Osteocyte (in vitro differentiated cells): Measurements from ENCODE around the gene ALPI. TPM values are rescaled to one million over a fixed set of nuclear protein-coding genes. Genes with fewer than 3 reads are reported as not detected.

Experiments used
- DNase-seq: peaks from one replicate; pipeline ENCODE4 v3.0.0; 2021; ENCODE audit warnings: mixed read lengths; ENCODE audit not compliant: unreplicated experiment; ENCODE audit errors: extremely low spot score
- H3K27ac Mint-ChIP-seq: one replicate; pipeline ENCODE4 v1.8.0; 2021; ENCODE audit warnings: mild to moderate bottlenecking, mixed read lengths; ENCODE audit not compliant: unreplicated experiment
- H3K27me3 Mint-ChIP-seq: one replicate; pipeline ENCODE4 v1.8.0; 2021; ENCODE audit warnings: mixed read lengths; ENCODE audit not compliant: unreplicated experiment
- H3K36me3 Mint-ChIP-seq: one replicate; pipeline ENCODE4 v1.8.0; 2021; ENCODE audit warnings: mixed read lengths; ENCODE audit not compliant: unreplicated experiment
- H3K4me1 Mint-ChIP-seq: one replicate; pipeline ENCODE4 v1.8.0; 2021; ENCODE audit warnings: mixed read lengths; ENCODE audit not compliant: unreplicated experiment
- H3K4me3 Mint-ChIP-seq: one replicate; pipeline ENCODE4 v1.8.0; 2021; ENCODE audit warnings: mild to moderate bottlenecking, moderate library complexity, mixed read lengths; ENCODE audit not compliant: unreplicated experiment
- H3K9me3 Mint-ChIP-seq: one replicate; pipeline ENCODE4 v1.8.0; 2021; ENCODE audit warnings: mixed read lengths; ENCODE audit not compliant: unreplicated experiment
- total RNA-seq: library from RNA; stranded (reverse); gene quantifications from 2 replicates; pipeline ENCODE4 v1.2.1, GENCODE V29; 2021
- TF ChIP-seq, protein P1 (sequence below): fragments of 200-600 bp; sonication (generic); IDR thresholded peaks from 2 replicates; pipeline ENCODE4 v1.5.0; 2021; ENCODE audit warnings: antibody characterized with exemption, mild to moderate bottlenecking, moderate library complexity

ALPI gene
- total RNA-seq, 1 donor from 2014 or later, result not detected

- H3K27me3 Mint-ChIP-seq, result peaks cover 43% of the 10 kb centered on the region
Measured at GRCh38 chr2:232466221-232466620, 10.3 kb downstream of the ALPI start.

DNA sequence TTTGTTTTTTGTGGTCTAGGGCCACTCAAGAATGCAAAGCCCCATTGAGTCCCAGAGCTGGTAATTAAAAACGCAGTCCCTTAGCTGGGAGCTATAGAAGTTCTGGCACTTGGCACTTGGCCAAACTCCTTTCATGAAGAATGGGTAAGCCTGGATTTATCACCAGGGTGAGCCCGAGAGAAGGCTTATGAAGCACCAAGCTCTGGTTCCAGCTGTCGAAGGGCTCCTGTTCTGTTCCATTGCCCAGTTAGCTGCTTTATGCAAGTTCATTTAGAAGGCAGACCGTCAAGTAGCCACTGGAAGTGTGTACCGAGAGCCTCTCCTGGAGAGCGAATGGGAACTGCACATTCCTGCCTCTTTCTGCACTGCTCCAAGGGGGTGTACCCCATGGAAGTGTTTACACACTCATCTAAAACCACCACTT, 17.5 kb downstream of the ALPI start:
- Mint-ChIP-seq H3K4me1 (no peaks in the 10 kb centered on the region), H3K36me3 (peaks cover 6% of the 10 kb centered on the region)
- no peak for DNase-seq

More at GRCh38 chr2:232466221-232466620, 10.3 kb downstream of the ALPI start:
- H3K4me1 Mint-ChIP-seq, result peaks cover 14% of the 10 kb centered on the region
- no peak for DNase-seq
- TF ChIP-seq, protein P1, sequence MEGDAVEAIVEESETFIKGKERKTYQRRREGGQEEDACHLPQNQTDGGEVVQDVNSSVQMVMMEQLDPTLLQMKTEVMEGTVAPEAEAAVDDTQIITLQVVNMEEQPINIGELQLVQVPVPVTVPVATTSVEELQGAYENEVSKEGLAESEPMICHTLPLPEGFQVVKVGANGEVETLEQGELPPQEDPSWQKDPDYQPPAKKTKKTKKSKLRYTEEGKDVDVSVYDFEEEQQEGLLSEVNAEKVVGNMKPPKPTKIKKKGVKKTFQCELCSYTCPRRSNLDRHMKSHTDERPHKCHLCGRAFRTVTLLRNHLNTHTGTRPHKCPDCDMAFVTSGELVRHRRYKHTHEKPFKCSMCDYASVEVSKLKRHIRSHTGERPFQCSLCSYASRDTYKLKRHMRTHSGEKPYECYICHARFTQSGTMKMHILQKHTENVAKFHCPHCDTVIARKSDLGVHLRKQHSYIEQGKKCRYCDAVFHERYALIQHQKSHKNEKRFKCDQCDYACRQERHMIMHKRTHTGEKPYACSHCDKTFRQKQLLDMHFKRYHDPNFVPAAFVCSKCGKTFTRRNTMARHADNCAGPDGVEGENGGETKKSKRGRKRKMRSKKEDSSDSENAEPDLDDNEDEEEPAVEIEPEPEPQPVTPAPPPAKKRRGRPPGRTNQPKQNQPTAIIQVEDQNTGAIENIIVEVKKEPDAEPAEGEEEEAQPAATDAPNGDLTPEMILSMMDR, result no peak
- H3K27ac Mint-ChIP-seq, result no peak overlapping the region
- no peak overlapping the region for H3K4me3 Mint-ChIP-seq
- H3K9me3 Mint-ChIP-seq, result no peaks in the 10 kb centered on the region
- H3K36me3 Mint-ChIP-seq, result no peaks in the 10 kb centered on the region

DNA sequence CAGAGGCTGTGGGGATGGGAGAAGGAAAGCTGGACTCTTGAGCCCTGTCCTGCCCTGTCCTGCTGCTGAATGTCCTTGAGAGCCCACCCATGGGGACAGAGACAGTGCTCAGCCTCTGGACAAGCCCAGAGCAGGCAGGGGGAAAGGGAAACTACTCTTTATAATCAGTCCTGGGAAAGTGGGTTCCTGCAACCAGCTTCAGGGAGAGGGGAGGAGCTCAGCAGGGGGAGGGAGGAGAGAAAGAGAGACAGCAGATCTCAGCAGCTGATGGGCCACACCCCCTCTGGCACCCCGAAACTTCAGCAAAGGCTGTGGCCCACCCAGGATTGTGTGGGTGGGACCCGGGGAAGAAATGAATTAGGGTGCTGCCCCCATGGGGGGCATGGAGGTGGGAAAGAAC, 20.1 kb downstream of the ALPI start:
- TF ChIP-seq, protein P1, result no peak

More for the DNA sequence above, 17.5 kb downstream of the ALPI start:
- Mint-ChIP-seq H3K27me3 (peaks cover 63% of the 10 kb centered on the region), H3K4me3 (no peak overlapping the region), H3K27ac (no peak overlapping the region), H3K9me3 (peaks cover 16% of the 10 kb centered on the region)
- TF ChIP-seq, protein P1, result no peak

DNA sequence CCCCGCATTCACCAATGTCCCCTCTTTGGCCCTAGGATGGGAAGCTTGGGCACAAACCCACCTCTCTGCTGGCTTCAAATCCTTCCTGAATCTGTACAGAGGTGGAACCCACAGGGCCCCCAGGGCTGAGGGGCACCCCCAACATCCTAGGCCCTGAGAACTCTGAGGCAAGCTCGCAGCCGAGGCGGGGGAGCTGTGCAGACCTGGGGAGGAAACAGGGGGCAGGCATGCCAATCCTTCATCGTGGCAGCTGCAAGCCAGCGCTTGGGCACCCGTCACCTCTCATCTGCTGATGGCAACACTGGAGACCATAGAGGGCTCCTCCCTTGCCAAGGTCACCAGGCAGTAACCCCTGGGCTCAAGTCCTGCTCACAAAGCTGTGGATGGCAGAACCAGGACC, 20.8 kb downstream of the ALPI start:
- Mint-ChIP-seq H3K4me3 (no peak overlapping the region), H3K4me1 (no peaks in the 10 kb centered on the region), H3K27me3 (peaks cover 42% of the 10 kb centered on the region), H3K36me3 (peaks cover 6% of the 10 kb centered on the region), H3K27ac (no peak overlapping the region), H3K9me3 (peaks cover 13% of the 10 kb centered on the region)
- TF ChIP-seq, protein P1, result no peak
- DNase-seq, result no peak

More for the DNA sequence above, 20.1 kb downstream of the ALPI start:
- Mint-ChIP-seq H3K4me1 (no peaks in the 10 kb centered on the region), H3K9me3 (peaks cover 16% of the 10 kb centered on the region), H3K4me3 (no peak overlapping the region), H3K27me3 (peaks cover 48% of the 10 kb centered on the region), H3K36me3 (peaks cover 6% of the 10 kb centered on the region), H3K27ac (no peak overlapping the region)
- no peak for DNase-seq

- Mint-ChIP-seq H3K4me3 (no peak overlapping the region), H3K4me1 (no peaks in the 10 kb centered on the region), H3K27me3 (peaks cover 37% of the 10 kb centered on the region), H3K9me3 (peaks cover 1% of the 10 kb centered on the region), H3K36me3 (no peaks in the 10 kb centered on the region), H3K27ac (no peak overlapping the region)
- TF ChIP-seq, protein P1, result no peak
- no peak for DNase-seq
Measured at GRCh38 chr2:232477751-232478510, 22.0 kb downstream of the ALPI start.
